ENCODE results near the gene HIVEP3.

The HIVEP3 gene

DNA sequence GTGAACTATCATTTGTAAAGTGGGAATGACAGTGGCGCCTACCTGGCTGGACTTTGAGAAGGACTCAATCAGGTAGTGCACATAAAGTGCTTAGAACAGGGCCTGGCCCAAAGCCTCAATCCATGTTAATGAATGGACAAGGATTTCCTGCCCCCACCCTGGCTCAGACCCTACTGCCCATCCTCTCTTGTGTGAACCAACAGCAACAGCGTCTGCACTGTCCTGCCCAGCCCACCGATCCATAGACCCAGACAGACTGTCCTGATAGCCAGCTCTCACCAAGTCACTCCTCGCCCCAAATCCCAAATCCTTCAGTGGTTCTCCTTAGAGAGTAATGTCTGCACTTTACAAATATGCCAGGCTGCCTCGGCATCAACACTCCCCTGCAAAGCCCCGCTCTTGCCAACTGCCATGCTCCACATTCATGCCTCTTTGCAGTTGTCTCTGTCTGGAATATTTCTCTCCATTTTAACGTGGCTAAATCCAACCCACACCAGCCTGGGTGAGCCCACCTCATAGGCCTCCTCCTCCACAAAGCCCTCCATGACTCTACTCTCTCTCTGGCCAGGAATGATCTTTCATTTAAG, 276.7 kb downstream of the HIVEP3 start:
- no peak for DNase-seq

DNA sequence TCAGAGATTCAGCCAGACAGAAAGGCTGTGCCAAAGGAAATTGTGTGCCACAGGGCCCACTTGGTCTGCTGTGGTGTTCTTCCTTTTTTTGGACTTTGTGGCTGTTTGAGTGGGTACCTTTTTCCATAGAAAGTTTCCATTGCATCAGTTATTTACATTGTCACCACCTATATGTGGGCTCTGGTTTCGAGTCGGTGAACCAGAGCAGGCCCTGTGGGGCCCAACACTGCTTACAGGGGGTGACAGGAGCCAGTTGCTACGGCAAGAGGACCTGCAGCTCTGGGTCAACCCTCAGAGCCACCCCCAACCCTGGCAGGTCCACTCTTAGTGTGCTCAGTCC, 277.3 kb downstream of the HIVEP3 start:
- no peak for DNase-seq

DNA sequence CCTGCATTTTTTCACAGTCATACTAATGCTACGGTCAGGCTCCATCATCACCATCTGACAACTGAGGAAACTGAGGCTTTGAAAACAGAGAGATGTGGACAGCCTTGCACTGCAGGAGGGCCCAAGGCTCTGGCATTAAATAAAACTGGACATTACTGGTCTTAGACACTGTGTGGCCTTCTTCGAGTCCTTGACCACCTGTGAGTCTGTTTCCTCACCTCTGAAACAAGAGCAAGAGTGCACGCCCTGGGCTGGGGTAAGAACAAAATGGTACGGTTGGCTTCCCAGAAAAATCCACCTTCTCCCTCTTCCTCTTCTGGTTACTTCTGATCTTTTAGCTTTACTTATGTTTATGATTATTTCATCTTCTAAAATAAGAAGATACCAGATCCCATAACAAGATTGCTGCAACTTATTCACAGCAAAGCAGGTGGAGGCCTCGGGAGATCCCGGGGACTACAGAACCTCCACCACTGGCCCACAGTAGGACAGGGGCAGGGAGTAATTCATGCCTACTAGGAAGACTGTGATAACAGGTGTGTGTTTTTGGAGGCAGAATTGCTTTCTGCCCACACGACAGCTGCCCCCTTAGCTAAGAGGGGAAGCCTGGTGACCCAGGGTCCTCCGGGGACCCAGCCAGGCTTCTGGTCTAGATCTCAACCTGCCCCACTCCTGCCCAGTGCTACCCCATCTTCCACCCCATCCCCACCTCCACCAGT, 277.8 kb downstream of the HIVEP3 start:
- no peak for DNase-seq

DNA sequence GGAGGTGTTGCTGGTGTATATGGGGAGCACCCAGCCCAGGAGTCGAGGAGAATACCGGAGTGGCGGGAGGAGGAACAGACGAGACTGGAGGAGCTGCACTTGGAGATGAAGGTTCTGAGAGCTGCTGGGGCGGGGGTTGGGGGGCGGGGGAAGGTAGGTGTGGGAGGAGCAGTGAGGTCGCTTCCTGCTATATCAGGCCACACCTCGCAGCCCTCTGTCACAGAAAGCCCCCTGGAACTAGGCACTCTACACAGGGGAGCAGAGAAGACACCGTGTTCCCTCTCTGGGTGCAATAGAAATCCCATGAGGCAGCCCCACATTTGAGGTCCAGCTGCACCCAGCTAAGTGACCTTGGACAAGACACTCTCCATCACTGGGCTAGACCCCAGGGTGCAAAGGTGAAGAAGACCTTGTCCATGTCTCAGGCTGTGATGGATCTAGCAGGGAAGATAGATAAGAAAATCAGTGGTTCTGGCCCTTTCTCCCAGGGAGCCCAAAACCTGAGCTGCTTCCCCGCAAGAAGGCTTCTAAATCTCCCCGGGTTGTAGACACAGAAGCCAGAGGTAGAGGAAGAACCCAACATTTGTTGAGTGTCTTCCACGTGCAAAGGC, 278.5 kb downstream of the HIVEP3 start:
- no peak for DNase-seq

DNA sequence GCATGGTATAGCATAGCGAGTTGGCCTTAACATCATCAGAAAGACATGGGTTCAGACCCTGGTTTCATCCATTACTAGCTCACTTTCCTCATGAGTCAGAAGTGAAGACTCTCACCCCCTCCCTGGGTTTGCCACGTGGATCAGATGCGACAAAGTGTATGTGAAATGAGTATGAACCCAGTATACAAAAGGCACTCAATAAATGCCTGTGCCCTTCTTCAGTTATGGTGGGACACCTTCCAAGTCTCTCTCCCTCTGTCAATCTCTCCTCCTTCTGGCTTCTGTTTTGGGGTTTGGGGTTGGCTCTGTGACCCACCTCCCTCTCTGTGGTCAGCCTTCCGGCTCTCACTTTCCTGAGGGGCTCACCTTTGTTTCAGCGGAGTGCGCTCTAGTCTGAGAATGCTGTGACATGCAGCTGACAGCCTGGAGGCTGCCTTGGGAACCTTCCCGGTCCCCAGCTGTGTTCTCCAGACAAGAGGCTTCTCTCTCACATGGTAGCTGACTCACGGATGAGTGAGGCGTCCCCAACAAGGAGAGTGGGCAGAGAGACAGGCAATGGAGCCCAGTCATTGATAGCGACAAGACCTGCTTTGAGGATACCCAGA, 279.3 kb downstream of the HIVEP3 start:
- no peak for DNase-seq

DNA sequence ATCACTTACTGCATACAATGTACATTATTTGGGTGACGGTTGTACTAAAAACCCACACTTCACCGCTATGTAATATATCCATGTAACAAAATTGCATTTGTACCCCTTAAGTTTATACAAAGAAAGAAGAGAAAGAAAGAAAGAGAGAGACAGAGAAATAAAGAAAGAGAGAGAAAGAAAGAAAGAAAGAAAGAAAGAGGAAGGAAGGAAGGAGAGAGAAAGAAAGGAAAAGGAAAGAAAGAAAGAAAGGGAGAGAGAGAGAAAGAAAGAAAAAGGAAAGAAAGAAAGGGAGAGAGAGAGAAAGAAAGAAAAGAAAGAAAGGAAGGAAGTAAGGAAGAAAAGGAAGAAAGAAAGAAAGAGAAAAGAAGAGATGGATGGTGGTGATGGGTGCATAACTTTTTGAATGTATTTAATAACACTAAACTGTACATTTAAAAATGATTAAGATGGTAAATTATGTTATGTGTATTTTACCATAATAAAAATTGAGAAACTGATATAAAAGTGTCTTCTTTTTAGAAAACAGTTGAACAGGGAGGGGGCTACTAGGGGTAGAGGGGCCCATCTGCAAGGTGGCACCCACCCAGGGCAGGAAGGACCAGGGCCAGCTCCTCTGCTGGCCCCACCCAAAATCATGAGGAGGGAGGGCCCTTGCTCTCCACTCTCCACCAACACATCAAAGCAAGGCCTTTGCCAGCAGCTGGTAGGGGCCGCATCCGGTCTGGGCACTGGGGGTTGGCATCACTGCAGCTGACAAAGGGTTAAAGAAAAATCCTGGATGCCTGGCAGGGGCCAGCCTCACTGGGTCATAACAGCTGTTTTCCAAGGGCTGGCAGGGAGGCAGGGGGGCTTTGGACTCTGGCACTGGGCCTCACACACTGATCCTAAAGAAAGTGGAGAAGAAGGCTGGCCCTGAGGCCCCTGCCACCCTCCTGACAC, 280.4 kb downstream of the HIVEP3 start:
- no peak for DNase-seq

DNA sequence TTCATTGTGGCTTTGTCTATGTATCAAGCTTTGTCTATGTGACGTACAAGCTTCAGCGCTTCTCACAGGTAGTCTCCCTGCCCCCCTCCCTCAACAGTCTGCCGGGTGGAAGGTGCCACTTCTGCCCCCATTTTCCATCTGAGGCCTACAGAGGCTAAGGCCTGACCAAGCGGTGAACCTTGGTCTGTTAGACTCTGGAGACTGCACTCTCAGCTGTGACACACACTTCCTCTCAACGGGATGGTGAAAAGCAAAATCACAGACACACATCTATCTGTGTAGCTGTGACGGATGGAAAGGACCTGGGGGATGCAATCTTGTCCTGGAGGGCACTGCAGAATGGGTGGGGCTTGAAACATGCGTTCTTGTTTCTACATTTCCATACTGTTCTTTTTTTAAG, 281.4 kb downstream of the HIVEP3 start:
- no peak for DNase-seq

DNA sequence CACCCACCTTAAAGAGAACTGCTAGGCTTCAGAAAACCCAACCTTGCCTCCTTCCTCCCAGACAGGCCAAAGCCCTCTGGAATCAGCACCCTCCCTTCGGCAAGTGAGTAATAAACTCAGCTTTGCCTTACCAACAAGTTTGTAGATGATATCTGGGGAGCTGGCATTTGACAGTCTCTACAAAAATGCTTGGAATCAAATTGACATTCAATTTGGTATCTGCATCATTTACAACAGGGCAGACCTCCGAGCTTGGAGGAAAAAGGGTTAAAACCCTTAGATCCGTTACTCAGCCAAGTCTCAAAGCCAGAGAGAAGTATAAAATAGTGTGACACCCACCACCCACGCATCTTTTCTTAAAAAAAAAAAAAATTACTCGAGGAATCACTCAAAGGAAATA, 285.0 kb downstream of the HIVEP3 start:
- no peak for DNase-seq

DNA sequence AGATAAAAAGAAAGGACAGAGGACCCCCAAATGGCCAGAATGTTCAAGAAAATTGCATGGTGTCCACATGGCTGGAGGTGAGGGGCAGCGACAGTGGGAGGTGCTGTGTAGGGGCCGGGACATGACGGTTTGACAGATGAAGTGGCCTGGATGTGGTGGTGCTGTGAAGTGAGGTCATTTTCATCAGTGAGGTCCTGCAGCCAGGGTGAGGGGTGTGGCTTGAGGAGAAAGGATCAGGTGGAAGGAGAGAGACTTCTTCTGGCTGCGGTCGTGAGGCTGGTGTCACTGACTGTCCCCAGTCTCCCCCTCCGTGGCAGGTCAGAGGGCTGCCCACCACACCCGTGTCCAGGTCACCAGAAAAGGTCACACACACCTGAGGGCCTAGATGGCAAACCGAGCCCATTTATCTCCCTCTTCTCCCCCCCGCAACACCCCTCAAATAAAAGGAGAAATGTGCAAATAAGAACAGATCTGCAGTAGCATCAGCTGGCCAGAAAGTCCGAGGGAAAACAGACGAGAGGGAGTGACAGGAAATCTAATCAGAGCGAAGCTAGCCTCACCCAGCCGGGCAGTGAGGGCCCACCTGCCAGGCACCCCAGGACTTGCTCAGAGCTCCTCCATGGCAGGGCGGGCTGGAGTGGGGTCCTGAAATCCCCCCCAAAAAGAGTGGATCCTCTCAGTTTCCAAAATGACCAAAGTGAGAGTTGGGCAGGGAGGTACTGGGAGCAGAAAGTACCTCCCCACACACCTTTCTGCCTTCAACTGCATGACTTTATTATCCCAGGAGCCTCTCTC, 285.7 kb downstream of the HIVEP3 start:
- no peak for DNase-seq

DNA sequence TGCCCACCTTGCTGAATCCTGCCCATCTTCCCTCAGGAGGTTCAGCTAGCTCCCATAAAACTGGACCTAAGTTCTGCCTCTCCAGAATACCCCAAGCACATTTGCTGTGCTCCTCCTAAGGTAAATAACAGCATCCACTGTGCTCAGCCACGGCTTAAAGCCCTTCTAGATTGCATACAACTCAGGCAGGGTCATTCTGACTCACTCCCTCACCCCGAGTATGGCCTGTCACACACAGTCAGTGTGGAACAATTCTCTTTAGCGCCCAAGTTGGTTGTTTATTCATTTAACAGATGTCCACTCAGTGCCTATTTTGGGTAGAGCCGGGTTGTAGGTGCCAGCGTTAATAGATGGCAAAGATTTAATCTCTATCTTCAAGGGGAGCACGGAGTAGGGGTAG, 286.8 kb downstream of the HIVEP3 start:
- DNase-seq, result no peak

DNA sequence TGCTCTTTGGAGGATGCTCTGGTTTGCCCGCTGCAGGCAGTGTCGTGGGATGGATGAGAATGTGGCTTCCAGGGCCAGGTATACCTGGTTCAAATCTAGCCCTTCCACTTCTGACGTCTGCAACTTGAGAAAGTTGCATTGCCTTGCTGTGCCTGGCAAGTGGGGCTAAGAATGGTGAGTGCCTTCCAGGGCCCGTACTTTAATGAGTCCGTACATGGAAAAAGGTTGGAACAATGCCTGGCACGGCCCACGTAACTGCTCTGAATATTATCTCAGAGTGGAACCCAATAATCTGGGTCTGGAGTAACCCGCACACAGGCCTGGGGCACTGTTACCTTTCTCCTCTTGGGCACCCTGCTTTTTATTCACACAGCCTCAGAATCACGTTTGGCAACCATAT, 287.6 kb downstream of the HIVEP3 start:
- DNase-seq, result no peak

DNA sequence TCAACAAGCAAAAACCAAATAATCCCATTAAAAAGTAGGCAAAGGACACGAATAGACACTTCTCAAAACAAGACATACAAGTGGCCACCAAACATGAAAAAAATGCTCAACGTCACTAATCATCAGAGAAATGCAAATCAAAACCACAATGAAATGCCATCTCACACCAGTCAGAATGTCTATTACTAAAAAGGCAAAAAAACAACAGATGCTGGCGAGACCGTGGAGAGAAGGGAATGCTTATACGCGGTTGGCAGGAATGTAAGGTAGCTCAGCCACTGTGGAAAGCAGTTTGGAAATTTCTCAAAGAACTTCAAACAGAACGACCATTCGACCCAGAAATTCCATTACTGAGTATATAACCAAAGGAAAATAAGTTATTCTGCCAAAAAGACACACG, 289.2 kb downstream of the HIVEP3 start:
- no peak for DNase-seq

DNA sequence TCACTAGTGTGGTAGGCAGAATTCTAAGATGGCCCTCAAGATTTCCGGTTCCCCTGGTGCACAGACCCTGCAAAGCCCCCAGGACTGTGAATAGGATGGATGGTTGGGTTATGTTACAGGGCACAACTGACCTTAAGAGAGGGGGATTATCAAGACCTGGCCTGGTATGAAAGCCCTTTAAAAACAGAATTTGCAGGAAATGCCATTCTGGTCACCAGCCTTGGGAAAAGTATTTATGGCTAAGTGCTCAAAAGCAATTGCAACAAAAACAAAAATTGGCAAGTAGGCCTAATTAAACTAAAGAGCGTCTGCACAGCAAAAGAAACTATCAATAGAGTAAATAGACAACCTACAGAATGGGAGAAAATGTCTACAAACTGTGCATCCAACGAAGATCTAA, 289.6 kb downstream of the HIVEP3 start:
- DNase-seq, result no peak

DNA sequence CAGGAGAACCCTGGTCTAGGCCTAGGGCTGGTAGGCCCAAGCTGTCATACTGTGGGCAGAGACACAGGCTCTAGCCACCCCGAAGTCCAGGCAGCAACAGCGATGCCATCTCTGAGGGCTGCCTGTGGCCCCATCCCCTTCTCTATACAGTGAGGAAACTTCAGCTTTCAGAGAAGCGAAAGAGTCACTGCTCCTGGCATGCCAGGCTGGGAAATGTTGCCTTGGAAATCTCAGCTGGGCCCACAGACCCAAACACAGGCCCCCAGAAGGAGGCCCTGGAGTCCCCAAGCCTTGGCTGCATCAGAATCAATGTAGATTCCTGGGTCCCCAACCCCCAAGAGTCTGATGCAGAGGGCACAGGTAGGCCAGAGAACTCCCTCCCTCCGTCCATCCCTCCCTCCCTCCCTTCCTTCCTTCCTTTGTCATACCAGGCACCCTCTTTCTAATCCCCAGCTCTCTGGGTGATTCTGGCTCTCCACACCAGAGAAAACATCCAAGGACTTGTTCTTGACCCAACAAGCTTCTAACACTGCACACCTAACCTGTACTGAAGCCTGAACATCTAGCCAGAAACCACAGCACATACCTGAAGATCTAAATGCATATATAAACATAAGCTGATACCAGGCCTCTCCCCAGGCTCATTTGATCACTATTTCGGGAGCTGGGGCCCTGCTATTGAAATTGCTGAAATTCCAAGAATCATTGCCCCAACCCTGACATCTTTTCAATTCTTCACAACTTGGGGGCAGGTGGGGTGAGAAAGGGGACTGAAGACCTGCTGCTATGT, 291.0 kb downstream of the HIVEP3 start:
- DNase-seq, result no peak

DNA sequence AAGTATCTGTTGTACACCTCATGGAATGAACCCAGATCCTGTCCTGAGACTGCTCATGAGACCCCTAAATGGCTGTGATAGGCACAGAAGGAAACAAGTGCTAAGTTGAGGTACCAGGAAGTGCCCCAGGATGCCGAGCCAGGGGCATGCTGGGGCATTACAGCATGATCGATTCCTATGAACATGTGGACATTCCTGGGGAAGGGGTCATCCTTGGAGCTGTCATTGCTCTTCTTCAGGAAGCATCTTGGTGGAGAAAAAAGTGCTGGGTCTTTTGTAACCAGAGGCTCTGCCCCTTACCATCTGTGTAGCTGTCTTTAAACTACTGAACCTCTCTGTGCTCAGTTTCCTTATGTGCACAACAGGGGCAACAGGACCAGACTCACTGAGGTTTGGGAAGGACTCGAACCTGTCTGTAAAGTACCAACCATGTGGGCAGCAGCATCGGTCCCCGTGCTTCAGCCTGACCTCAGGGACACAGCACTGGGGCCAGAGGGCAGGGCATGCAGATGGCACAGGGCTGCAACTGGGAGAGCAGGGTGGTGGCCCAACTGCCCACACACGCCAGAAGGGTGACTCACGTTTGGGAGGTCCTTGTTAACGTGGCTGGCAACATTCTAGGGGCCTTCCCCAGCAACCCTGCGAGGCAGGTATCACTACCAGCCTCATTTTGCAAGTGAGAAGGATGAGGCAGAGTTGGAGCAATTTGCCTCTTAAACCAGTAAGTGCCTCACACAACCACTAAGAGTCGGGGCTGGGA, 291.9 kb downstream of the HIVEP3 start:
- DNase-seq, result no peak

DNA sequence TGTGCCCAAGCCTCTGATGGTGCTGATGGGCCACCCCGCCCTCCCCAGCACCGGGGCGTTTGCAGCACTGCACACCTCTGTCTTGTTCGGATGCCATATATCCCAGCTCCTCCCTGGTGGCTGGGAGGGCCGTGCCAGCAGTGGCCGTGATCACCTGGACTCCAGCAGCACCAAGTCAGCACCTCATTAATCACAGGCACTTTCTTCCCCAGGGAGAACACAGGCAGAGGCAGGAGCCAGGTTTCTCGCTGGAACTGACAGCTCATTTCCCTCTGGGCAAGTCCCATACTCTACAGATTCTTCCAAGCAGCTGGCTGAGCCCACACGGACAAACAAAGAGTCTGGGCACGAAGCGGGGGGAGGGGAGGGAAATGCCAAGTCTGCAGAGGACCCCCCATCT, 292.6 kb downstream of the HIVEP3 start:
- no peak for DNase-seq

DNA sequence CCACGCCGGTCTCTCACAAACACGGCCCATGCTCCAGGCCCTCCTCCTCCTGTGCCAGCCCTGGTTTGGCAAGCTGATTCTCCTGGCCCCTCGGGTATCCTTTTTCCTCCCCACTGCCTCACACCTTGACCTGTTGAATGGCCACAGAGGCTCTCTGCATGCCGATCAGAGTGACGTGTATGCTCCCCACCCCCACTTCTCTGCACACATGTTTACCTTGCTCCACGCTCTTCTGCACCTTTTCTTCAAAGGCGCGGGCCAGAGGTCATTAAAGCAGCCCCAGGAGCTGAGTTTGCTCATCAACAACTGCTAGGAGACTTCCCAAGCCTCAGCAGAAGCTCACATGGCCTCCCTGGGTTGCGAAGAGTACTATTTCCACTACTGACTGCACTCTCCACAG, 295.0 kb downstream of the HIVEP3 start:
- no peak for DNase-seq

DNA sequence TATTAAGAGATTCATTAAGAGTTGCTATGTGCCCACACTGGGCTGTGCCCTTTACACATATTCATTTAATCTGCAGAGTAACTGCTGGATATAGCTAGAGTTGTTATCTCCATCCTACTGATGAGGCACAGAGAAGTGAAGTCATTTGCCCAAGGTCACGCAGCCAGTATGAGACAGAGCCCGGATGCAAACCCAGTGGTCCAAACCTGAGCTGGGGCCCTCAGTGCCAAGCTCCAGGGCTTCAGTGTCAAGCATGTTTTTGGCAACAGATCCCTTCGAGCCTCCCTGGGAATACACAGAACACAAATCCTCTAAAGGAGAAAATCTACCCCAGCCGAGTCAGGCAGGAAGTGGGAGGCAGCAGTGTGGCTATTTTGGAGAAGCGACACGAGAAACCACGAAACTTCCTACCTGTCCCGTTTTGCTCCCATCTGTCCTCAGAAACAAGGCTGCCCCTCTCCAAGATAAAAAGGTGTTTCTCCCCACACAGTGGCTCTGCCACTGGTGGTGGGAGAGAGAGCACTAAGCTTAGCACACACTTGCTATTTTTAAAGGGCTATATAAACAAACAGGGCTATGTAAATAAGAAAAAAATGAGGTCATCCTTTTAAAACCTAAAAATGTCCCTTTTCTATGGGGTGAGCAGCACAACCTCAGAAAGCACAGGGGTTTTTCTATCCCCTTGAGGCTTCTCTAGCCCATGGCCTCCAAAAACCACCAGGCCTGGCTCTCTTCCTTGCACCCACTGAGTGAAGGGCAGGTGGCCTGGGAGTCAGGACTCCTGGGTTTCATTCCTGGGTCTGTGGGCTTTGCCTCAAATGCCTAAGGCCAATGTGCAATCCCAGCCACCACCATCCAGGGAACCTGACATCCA, 295.6 kb downstream of the HIVEP3 start:
- DNase-seq, result no peak

DNA sequence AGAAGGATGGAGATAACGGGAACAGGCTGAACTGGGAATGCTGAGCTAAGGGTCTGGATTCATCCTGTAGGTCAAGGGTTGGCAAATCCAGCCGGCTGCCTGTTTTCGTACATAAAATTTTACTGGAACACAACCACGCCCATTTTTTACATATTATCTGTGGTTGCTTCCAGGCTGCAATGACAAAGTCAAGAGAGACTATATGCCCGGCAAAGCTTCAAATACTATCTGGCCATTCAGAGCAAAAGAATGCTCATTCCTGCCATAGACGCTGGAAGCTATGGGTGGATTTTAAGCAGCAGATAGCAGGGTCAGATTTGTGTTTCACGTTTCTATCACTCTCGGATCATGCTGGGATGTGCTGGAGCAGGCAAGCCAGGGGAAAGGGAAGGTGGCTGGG, 296.3 kb downstream of the HIVEP3 start:
- no peak for DNase-seq

DNA sequence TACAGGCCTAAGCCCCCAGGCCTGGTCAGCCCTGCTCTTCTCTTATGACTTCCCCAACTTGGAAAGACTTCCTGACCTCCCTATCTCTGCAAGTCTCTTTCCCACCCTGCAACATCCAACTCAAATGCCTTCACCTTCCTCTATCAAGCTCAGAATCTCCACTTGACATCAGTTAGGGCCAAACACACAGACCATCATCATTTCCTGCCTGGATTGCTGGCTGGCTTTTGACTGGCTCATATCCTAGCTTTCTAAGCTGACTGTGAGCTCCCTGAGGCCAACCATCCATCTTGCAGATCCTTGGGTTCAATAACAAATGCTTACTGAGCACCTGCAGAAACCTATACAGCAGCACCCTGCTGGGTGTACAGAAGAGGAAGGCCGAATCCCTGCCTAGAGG, 296.9 kb downstream of the HIVEP3 start:
- no peak for DNase-seq
